ENCODE results near the gene RFX7.
A peak's percentile ranks its signal among the peaks of the same experiment; 100 is the strongest.
"Not testable (repeated sequence)": the region's sequence is repeated elsewhere in the genome, so short reads cannot be mapped to it uniquely, and the experiment has no call there.

Gene RFX7

DNA sequence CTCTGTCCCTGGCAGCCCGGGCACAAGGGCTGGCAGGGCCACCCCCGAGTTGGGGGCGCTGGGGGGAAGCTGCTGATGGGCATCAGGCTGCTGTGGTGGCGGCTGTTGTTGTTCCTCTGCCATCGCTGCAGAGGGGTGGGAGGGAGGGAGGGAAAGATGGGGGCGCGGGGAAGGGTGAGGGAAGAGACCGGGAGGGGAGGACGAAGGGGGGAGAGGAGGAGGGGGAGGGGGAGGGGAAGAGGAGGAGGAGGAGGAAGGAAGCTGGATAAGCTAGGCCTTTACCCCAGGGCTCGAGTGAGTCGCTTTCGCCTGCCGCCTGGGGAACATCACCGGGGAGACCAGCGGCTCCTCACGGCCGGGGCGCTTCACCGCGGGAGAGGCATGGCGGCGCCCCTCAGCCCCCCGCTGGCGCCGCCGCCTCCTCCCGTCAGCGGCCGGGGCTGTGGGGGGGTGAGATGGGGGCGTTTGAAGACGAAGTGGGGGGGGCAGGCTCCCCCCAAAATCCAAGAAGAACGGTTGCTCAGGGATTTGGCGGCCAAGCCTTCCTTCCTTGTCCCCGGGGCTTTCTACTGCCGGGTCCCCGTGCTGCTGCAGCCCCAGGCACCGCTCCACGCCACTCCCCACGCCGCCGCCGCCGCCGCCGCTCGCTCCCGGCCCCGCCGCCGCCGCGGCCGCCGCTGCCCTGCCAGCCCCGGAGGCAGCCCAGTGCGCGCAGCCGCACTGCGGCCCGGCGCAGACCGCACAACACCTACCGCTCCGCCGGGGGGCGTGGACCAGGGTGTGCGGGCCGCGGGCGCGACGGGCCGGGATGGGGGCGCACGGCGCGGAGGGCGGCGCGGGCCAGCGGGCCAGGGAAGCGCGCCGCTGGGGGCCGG, at the start of gene RFX7:
TSS of gene RFX7 (minus strand) at position 717 of the 875 bp plus-strand sequence. CDS start at position 123, 594 bp downstream.
- DNase-seq = peak in 49 of 51 donors; percentile 13 to 90 (median 67)

DNA sequence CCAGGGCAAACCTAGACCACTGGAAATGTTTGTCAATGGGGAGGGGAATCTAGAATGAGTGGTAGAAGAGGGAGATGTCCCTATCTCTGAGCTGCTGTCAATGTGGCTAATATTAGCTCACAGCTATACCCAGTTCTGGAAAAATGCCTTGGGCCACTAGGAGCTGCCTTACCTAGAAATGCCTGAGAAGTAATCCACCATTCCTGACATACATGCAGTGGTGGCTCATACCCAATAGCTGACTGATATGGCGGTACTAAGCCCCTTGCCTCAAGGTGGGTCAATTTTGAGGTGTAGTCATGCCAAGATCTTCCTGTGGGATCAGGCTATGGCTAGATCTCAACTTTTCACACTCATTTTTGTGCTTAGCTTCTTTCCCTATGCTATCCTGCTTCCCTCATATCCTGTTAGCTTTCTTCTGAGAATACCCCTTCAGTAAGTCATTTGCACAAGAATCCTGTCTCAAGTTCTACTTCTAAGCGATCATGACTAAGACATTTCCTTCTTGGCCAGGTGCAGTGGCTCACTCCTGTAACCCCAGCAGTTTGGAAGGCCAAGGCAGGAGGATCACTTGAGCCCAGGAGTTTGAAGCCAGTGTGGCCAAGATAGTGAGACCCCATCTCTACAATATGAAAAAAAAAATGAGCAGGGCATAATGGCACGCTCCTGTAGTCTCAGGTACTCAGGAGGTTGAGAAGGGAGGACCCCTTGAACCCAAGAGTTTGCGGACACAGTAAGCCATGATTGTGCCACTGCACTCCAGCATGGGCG, 49.1 kb upstream of the RFX7 start:
- no peak for DNase-seq

DNA sequence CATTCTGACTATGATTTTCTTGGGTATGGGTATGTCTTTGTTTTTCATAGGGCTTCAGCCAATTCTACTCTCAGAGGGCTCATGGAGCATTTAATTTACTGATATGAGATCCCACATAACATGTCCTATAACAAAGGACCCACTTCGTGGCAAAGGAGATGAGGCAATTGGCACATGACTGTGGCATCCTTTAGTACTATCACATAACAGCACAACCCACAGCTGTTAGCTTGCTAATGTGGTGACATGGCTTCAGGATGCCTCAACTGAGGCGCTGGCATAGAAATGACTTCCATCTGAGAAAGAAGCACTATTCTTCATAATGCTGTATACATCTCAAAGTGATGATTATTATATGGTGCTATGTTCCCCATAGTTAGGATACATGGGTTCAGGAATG, 48.1 kb upstream of the RFX7 start:
- DNase-seq = no peak

DNA sequence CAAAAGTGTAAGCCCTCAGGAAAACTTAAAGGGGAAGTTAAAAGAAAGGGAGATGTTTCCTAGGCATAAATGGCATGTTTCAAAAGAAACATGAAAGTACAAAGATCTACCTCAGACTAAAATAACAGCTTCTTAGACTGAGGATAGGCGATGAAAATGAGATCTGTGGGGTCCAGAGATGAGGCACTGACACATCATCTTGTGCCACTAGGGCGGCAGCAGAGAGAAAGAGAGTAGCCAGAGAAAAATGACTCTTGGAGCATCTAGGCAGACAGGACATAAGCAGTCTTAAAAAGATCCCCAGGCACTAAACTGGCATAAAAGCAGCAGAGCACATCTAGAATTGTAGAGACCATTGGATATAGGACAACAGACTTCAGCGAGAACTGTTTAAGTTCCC, 42.5 kb upstream of the RFX7 start:
- DNase-seq = no peak

DNA sequence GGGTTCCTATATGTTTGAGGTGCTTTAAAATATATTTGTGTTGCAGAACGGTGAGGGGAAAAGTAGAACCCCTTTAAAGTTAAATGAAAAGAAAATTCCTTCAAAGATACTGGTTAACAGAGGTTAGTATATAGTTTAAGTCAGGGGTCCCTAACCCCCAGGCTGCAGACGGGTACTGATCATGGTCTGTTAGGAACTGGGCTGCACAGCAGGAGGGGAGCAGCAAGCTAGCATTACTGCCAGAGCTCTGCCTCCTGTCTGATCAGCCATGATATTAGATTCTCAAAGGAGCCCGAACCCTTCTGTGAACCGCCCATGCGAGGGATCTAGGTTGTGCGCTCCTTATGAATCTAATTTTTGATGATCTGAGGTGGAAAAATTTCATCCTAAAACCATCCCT, 37.5 kb upstream of the RFX7 start:
- no peak for DNase-seq

DNA sequence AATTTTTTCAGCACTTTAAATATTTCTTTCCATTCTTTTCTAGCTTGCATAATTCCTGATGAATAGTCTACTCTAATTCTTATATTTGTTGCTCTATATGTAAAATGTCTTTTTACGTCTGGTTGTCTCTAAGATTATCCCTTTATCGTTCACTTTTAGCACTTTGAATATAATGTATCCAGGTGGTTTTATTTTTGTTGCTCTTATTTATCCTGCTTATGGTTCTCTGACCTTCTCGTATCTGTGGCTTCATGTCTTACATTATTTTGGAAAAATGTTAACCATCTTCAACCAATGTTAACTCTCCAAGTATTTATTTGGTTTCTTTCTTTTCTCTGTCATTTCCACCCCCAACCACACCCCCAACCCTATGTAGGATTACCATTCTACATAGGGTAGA, 30.0 kb upstream of the RFX7 start:
- no peak for DNase-seq

DNA sequence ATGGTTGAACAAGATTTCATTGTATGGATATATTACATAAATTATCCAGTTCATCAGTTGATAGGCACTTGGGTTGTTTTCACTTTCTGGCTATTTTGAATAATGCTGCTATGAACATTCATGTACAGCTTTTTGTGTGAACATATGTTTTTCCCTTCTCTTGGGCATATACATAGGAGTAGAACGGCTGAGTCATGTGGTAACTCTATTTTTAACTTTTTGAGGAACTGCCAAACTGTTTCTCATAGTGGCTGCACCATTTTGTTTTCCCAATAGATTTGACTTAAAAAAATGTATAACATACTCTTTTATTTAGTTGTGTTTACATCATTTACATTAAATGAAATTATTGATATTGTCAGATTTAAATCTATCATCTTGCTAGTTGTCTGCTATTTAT, 28.8 kb upstream of the RFX7 start:
- no peak for DNase-seq

DNA sequence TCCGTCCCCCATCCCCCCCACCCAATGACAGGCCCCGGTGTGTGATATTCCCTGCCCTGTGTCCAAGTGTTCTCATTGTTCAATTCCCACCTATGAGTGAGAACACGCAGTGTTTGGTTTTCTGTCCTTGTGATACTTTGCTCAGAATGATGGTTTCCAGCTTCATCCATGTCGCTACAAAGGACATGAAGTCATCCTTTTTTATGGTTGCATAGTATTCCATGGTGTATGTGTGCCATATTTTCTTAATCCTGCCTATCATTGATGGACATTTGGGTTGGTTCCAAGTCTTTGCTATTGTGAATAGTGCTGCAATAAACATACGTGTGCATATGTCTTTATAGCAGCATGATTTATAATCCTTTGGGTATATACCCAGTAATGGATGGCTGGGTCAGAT, 22.8 kb upstream of the RFX7 start:
- not testable (repeated sequence) for DNase-seq

DNA sequence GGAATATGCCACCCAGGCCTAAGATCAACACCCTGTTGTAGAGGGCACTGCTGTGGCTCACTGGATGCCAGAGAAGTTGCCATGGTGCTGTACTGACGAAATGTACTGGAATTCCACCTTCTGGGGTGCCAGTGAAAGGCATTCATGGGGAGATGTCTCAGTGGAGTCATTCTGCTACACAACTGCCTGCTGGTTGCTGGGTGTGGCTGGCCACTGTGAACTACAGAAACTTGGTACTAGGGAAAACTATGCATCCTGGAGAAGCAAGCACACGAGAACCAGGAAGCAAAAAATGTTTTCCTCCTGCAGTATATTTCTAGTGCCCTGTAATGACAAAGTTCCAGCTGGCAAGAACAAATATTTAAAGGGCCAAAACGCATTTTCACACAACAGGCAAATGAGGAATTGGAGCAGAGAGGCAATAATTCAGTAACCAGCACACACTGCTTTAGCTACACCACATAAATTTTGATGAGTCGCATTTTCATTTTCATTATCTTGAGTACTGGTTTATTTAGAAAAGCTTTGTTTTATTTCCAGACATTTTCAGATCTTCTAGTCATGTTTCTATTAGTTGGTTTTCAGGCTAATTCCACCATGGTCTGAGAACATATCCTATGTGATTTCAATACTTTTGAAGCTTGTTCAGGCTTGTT, 18.3 kb upstream of the RFX7 start:
- DNase-seq = no peak

DNA sequence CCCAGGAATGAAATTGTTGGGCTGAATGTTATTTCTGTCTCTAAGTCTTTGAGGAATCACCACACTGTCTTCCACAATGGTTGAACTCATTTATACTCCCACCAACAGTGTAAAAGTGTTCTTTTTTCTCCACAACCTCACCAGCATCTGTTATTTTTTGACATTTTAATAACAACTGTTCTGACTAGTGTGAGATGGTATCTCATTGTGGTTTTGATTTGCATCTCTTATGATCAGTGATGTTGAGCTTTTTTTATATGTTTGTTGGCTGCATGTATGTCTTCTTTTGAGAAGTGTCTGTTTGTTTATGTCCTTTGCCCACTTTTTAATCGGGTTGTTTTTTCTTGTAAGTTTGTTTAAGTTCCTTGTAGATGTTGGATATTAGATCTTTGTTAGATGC, 13.6 kb upstream of the RFX7 start:
- DNase-seq = not testable (repeated sequence)

DNA sequence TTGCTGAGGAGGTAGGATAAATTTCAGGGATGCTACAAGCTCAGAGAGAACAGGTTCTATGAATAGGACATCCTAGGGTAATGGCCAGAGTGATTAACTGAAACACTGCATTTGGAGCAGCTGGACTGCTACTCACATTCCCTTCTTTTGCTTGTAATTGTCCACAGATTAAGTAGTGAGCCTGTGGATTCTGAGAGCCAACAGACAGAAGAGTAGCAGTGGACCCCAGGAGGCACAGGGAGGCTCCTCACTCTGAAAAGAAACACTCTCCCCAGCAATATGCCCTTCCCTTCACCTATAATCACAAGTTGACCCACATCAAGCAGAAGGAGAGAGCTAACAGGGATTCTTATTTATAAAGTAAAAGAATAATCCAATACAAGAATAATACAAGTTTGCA, 10.6 kb upstream of the RFX7 start:
- no peak for DNase-seq

DNA sequence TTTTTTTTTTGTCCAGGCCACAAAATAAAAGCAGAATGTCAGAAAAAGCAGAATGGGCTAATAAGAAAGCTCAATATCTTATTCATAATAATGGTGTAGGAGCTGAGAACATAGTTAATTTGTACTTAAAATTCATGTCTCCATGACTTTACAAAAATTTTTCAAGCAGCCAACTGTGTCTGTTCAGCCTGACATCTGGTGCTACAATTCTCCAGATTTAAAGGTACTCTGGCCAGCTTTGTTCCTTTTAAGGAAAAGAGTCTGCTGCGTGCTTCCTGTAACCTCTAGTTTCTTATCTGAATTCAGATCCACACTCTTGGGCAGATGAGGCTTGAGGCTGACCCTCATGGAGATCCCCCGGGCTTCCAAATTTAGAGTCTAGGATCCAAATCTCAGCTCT, 8.7 kb upstream of the RFX7 start:
- DNase-seq = no peak

DNA sequence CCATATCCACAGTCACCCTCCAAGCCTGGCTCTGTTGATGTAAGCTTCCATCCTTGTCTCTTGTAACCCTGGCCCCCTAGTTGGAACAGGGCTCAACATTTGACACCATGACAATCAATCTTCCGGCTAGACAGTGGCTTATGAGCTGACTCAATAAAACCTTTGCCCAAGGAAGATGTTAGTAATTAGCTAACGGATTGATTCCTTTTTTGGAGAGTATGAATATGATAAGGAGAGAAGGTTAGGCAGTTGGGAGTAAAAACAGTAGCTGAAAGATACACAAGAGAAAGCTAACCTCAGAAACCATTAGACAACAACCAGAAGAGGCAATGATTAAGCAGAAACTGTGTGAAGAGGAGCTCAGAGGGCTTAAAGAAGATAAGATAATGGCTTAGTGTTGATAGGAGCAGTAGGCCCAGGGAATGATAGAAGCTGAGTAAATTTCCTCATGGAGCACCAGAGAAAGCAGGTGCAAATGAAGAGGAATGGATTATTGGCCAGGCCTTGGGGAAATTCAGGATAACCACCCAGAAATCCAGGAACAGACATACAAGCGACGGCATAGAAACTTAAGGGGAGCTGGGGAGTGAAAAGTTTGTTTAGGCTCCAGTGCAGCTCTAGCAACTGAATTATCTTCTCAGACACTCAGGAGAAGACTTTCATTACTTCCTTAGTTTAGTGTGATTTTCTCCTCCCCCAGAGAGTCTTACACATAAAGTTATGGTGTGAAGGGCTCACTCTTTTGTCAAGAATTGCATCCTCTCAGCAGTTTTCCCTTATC, 7.8 kb upstream of the RFX7 start:
- DNase-seq = no peak

DNA sequence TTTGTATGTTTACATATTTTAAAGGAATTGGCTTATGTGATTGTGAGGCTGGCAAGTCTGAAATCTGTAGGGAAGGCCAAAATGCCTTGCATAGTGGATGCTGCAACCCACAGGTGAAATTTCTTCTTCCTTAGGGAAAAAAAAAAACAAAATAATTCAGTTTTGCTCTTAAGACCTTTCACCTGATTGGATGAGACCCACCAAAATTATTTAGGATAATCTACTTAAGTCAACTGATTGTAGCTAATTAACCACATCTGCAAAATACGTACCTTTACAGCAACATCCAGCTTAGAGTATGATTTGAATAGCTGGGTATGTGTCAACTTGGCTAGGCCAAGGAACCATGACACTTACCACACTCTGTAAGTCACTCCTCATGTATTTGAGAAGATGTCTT, 6.9 kb upstream of the RFX7 start:
- no peak for DNase-seq

DNA sequence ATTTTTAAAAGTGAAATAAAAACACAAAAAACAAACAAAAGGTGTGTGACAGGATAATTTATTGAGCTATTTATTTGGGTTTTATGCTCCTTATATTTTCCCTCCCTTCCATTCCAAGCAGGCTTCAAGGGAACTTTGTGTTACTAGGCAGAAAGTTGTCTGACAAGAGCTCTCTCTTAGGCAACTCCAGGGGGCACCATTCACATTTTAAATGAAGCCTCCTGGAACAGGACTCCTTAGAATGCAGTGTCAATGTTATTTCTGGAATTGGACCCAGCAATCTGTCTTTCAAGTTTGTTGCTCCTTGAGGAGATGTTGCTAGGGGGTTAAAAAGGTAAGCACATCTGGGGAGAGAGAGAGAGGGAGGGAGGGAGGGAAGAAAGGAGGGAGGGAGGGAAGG, 5.4 kb upstream of the RFX7 start:
- DNase-seq = no peak

DNA sequence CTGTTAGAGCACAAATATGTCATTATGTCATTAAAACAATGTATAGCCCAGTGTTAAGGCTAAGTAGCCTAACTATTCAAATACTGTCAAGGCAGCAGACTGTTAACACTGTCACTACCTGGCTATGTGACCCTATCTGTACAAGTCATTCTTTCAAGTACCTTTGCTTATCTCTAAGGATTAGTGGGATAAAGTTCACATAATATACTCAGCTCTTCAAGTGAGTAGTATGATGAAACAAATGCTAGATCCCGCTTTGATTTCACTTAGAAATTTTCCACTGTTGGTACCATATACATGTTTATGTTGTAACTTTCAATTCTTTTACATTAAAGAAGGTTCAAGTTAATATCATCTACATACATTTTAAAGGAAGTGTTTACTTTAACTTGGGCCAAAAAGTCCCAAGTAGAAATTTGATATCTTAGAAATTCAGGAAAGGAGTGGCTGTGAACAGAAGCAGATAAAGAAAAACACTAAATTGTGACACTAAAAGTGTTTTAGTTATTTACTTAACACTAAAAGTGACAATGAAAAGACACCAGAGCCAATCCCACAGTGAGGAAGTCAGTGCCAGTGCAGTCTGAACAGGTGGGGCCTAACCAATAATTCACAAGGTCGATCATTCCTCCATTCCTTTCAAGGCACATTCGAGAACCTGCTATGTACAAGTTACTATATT, 4.8 kb upstream of the RFX7 start:
- DNase-seq = no peak

DNA sequence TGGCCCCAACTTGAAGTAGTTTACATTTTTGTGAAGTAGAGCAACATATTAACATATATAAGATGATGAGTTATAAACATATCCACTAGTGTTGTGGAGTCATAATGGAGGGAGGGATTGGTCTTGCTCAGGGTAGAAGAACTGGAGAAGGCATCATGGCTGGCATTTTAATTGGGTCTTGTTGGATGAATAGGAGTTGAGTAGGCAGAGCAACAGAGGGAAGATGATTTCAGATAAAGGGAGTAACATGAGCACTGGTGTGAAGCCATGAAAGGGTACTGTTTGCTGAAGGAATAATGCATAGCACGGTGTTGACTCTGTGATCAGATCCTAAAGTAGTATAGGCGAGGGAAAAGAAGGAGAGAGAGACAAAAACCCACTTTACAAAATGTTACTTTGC, 3.6 kb upstream of the RFX7 start:
- no peak for DNase-seq

DNA sequence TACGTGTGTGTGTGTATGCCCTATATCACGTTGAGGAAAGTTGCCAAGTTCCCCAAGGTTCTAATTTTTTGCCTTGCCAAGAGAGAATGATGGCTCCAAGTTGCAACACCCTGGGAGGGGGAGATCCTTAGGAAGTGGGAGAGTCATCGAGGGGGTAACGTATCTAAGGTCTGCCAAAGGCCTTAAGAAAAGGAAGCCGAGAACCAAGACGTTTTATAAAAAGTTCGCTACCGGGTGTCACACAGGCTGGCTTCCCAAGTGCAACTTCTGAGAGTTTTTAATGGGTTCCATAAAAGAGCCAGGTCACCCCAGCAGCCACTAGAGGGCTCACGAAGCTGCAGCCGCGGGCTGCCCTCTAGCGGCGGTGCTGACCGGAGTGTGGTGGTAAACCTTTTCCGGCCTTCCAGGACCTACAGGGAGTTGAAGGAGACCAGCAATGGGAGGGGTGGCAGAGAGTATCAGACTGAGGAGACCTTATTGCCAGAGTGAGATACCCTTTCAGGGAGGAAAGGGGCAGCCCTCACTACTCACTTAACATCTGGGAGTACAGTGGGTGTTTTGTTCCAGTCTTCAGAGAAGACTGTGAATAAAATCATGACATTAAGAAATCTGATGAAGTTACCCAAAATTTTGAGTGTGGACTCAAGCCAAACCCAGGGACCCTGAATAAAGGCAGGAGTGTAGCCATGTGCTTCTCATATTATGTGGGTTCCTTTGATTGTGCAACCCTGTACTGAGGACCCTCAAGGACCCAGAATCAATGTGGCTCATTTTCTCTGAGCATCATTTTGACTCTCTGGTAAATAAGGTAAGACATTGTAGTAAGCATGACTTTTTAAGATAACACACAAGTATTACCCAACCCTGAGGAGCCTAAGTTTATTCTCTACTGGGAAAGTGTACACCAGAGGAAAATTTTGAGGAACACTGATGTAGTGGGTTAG, 2.5 kb upstream of the RFX7 start:
- peak in 50 of 51 donors; percentile 4 to 87 (median 69) for DNase-seq

DNA sequence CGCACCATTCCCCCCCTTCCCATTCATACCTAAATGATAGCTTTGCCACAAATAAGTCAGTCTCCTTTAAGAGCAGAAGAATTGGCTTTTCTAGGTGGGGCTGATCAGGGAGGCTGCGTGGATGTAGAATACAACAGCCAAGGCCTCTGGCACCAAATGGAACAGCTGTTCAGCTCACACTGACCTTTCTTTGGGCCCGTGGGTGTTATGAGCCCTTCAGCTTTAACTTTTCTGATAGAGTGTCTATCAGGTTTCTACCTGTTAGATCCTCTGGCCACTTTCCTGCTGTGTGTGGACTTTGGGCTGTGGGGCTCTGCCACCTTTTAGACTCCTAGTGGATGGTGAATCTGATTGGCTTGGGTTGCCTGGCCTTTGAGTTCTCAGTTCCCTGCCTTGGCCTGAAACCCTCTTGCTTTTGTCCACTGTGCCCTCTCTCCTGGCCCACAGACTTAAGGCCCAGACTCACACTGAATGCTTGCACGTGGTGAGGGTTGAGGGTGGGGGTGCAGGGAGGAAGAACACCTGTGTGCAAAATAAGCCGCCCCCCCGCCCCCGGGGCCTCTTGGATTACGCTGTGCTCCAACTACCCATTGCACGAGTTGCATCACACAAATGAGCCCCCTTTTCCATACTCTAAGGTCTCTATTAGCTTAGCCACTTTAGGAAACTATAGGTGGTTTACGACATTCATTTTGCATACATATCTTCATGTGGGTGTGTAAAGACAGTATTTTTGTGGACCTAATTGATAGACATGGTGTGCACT, 1.3 kb upstream of the RFX7 start:
- DNase-seq = peak in 23 of 51 donors; percentile 1 to 51 (median 23)

All from hypothalamus (tissue), 51 donors.